HEK293 (cell line): ENCODE results near the gene ELOVL1.

Experiments used
- KLF7 ChIP-seq: fragments of 450-650 bp; formaldehyde crosslinking; IDR thresholded peaks from 2 replicates; pipeline ENCODE4 v1.5.1; 2016; ENCODE audit warnings: missing biosample characterization, missing genetic modification characterization, borderline replicate concordance
- ZBTB48 ChIP-seq: fragments of 450-650 bp; formaldehyde crosslinking; IDR thresholded peaks from 2 replicates; pipeline ENCODE4 v1.5.1; 2016; ENCODE audit warnings: missing biosample characterization, missing genetic modification characterization
- ZNF157 ChIP-seq: fragments of 450-650 bp; formaldehyde crosslinking; IDR thresholded peaks from 2 replicates; pipeline ENCODE4 v1.5.1; 2016; ENCODE audit warnings: missing biosample characterization, missing genetic modification characterization
- ZNF214 ChIP-seq: fragments of 450-650 bp; formaldehyde crosslinking; IDR thresholded peaks from 2 replicates; pipeline ENCODE4 v1.5.1; 2017; ENCODE audit warnings: missing biosample characterization, mild to moderate bottlenecking, missing genetic modification characterization, borderline replicate concordance
- ZNF510 ChIP-seq: fragments of 450-650 bp; formaldehyde crosslinking; IDR thresholded peaks from 2 replicates; pipeline ENCODE4 v1.5.1; 2018; ENCODE audit warnings: mild to moderate bottlenecking, missing genetic modification characterization, missing biosample characterization; ENCODE audit not compliant: insufficient replicate concordance
- ZNF660 ChIP-seq: fragments of 450-650 bp; IDR thresholded peaks from 2 replicates; pipeline ENCODE4 v1.5.1; 2018; ENCODE audit warnings: missing biosample characterization, mild to moderate bottlenecking, missing genetic modification characterization
- ZNF768 ChIP-seq: fragments of 450-650 bp; formaldehyde crosslinking; IDR thresholded peaks from 2 replicates; pipeline ENCODE4 v1.5.1; 2018; ENCODE audit warnings: missing biosample characterization, mild to moderate bottlenecking, missing genetic modification characterization
- TF ChIP-seq, protein P1 (sequence below): fragments of 450-650 bp; formaldehyde crosslinking; IDR thresholded peaks from 2 replicates; pipeline ENCODE4 v1.5.1; 2016; ENCODE audit warnings: missing biosample characterization, missing genetic modification characterization
- TF ChIP-seq, protein P2 (sequence below): fragments of 450-650 bp; formaldehyde crosslinking; IDR thresholded peaks from 2 replicates; pipeline ENCODE4 v1.5.1; 2017; ENCODE audit warnings: missing biosample characterization, missing genetic modification characterization
- TF ChIP-seq, protein P3 (sequence below): fragments of 450-650 bp; IDR thresholded peaks from 2 replicates; pipeline ENCODE4 v1.5.1; 2018; ENCODE audit warnings: missing biosample characterization, missing genetic modification characterization
- TF ChIP-seq, protein P4 (sequence below): fragments of 450-650 bp; formaldehyde crosslinking; IDR thresholded peaks from 2 replicates; pipeline ENCODE4 v1.5.1; 2016; ENCODE audit warnings: missing biosample characterization, missing genetic modification characterization

DNA sequence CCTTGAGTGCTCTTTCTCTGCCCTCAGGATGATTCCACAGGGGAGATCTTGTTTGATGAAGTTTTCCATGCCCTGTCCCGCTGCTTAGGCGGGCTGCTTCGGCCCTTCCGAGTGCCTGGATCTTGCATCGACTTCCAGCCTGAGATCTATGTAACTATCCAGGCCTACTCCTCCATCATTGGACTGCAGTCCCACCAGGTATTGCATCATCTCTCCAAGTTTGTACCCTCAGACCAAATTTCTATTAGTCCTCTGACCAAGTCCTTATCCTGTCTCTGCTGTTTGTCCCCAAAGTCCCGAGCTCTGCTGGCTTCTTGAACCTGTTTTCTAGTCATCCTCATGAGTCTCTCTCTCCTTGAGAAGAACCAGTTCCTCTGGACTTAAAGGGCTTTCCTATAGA lies 36.5 kb upstream of the ELOVL1 start:
- TF ChIP-seq ZBTB48 (tag by site-specific recombination) (no peak), ZNF660 (no peak), KLF7 (no peak), ZNF214 (tag by site-specific recombination) (no peak), ZNF157 (no peak), ZNF768 (tag by site-specific recombination) (no peak), ZNF510 (tag by site-specific recombination) (no peak)
- TF ChIP-seq, protein P1, sequence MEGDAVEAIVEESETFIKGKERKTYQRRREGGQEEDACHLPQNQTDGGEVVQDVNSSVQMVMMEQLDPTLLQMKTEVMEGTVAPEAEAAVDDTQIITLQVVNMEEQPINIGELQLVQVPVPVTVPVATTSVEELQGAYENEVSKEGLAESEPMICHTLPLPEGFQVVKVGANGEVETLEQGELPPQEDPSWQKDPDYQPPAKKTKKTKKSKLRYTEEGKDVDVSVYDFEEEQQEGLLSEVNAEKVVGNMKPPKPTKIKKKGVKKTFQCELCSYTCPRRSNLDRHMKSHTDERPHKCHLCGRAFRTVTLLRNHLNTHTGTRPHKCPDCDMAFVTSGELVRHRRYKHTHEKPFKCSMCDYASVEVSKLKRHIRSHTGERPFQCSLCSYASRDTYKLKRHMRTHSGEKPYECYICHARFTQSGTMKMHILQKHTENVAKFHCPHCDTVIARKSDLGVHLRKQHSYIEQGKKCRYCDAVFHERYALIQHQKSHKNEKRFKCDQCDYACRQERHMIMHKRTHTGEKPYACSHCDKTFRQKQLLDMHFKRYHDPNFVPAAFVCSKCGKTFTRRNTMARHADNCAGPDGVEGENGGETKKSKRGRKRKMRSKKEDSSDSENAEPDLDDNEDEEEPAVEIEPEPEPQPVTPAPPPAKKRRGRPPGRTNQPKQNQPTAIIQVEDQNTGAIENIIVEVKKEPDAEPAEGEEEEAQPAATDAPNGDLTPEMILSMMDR: no peak
- TF ChIP-seq, protein P2, sequence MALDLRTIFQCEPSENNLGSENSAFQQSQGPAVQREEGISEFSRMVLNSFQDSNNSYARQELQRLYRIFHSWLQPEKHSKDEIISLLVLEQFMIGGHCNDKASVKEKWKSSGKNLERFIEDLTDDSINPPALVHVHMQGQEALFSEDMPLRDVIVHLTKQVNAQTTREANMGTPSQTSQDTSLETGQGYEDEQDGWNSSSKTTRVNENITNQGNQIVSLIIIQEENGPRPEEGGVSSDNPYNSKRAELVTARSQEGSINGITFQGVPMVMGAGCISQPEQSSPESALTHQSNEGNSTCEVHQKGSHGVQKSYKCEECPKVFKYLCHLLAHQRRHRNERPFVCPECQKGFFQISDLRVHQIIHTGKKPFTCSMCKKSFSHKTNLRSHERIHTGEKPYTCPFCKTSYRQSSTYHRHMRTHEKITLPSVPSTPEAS (tag by site-specific recombination): no peak
- TF ChIP-seq, protein P3, sequence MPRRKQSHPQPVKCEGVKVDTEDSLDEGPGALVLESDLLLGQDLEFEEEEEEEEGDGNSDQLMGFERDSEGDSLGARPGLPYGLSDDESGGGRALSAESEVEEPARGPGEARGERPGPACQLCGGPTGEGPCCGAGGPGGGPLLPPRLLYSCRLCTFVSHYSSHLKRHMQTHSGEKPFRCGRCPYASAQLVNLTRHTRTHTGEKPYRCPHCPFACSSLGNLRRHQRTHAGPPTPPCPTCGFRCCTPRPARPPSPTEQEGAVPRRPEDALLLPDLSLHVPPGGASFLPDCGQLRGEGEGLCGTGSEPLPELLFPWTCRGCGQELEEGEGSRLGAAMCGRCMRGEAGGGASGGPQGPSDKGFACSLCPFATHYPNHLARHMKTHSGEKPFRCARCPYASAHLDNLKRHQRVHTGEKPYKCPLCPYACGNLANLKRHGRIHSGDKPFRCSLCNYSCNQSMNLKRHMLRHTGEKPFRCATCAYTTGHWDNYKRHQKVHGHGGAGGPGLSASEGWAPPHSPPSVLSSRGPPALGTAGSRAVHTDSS (tag by site-specific recombination): no peak
- TF ChIP-seq, protein P4, sequence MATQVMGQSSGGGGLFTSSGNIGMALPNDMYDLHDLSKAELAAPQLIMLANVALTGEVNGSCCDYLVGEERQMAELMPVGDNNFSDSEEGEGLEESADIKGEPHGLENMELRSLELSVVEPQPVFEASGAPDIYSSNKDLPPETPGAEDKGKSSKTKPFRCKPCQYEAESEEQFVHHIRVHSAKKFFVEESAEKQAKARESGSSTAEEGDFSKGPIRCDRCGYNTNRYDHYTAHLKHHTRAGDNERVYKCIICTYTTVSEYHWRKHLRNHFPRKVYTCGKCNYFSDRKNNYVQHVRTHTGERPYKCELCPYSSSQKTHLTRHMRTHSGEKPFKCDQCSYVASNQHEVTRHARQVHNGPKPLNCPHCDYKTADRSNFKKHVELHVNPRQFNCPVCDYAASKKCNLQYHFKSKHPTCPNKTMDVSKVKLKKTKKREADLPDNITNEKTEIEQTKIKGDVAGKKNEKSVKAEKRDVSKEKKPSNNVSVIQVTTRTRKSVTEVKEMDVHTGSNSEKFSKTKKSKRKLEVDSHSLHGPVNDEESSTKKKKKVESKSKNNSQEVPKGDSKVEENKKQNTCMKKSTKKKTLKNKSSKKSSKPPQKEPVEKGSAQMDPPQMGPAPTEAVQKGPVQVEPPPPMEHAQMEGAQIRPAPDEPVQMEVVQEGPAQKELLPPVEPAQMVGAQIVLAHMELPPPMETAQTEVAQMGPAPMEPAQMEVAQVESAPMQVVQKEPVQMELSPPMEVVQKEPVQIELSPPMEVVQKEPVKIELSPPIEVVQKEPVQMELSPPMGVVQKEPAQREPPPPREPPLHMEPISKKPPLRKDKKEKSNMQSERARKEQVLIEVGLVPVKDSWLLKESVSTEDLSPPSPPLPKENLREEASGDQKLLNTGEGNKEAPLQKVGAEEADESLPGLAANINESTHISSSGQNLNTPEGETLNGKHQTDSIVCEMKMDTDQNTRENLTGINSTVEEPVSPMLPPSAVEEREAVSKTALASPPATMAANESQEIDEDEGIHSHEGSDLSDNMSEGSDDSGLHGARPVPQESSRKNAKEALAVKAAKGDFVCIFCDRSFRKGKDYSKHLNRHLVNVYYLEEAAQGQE (tag by site-specific recombination): no peak
